Raji (cell line): ENCODE measurements around the gene LEFTY1.

Experiments used
- POLR2A ChIP-seq: IDR thresholded peaks from 2 replicates; pipeline ENCODE4 v1.6.1; 2011; ENCODE audit warnings: low read depth, low read length, control low read depth; ENCODE audit not compliant: insufficient read depth

The LEFTY1 gene

GRCh38 chr1:225881959-225882693 is 6.8 kb downstream of the LEFTY1 start, which contains the start of gene TMEM63A:
TMEM63A (minus strand) TSS chr1:225882380; CDS start chr1:225877580, 4,800 bp downstream.
- peak; percentile 67 for TF ChIP-seq POLR2A

DNA sequence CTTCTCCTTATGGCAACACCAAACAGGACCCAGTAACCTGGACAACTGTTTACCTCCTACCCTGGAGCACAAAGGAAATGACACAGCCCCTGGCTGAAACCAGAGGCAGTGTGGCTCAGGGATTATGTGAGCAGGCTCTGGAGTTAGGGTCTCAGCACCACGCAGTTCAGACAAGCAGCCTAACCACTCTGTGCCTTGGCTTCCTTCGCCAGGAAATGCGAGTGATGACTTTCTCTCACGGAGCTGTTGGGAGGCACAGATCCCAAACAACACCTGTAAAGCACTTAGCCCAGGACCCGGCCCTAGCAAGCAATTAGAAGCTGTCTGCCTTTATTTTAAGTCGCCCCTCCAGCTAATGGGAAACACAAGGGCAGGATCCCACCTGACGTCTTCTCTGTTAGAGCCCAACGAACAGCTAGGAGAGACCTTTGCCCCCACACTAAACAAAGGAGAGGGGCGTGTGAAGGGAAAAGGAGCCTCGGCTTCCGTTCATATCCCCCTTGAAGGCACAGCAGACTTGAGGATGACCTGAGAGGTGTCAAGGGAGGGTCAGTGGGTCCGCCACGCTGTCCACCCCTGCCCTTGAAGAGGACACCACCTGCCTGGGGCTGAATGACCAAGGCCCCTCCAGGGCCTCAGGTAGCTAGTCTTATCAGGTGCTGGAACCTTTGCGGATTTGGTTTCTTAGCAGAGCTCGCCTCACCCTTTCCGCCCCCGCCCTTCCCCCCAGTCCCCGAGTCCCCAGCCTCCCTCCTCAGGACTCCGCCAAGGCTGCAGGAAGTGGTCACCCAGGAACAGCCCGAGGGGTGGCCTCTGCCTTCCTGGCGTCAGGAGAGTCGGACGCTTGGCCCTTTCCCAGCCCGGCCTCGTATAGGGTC is 7.6 kb downstream of the LEFTY1 start:
- TF ChIP-seq POLR2A, result no peak

- no peak for TF ChIP-seq POLR2A
Observed at GRCh38 chr1:225880636-225881035, 8.3 kb downstream of the LEFTY1 start.

DNA sequence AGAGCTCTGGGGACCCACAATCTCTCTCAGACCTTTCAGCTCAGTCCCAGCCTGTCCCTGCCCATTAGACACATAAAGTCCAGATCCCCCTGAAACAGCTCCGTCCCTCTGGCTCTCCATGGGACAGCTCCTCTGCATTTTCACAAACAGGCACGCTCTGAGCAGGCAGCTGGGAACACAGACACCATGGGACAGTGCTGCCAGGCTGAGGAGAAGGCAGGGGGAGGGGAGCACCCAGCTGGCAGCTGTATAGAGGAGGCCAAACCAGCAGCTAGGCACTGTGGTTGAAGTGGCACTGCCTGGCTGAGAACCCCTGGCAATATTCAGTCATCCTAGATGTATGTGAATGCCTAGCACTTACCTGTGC is 8.7 kb downstream of the LEFTY1 start:
- TF ChIP-seq POLR2A, result no peak

DNA sequence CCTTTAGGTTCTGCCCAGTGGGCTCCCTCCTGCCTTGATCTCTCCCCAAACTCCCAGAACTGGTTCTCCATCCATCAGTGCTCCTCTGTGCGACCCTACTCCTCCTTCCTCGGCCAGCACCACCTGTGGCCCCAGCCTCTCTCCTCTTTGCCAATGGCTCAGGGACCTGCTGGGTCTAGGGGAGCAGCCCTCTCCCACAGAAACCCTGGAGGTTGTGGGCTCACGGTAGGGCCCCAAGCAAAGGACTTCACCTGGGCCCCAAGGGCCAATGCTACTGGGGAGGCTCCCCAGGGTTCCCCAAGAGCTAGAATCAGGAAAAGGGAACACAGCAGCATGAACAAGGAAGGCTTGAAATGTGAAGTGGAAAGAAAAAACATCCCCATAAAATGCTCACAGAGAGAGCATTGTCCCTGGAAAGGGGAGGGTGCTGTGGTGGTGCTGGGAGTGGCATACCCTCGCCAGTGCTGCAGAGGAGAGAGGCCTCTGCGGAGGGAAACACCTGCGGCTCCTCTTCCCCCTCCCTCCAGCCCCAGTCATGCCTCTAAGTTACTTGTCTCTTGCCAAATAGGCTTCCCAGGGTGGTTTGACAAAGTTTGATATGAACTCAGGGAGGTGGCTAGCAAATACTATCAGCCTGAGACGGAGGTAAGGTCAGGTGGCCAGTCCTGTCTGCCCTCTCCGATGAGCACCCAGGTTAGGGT is 9.3 kb downstream of the LEFTY1 start:
- TF ChIP-seq POLR2A, result no peak

DNA sequence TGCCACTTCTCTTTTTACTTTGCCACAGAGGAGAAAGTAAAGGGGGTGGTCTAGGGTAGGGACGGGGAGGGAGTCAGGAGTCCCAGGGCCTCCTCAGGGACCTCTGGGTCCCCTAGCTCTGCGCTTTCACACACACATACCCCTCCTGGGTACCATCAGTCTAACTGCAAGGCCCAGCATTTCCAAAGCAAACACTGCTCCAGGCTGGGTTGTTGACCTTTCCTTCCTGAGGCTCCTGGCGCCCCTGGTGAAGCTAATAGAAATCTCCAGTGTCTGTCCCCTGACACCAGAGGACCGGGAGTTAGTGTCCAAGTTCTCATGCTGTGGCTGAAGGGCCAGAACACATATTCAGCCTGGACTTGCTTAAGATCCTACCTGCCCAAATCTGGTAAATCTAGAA is 10.7 kb downstream of the LEFTY1 start:
- no peak for TF ChIP-seq POLR2A

DNA sequence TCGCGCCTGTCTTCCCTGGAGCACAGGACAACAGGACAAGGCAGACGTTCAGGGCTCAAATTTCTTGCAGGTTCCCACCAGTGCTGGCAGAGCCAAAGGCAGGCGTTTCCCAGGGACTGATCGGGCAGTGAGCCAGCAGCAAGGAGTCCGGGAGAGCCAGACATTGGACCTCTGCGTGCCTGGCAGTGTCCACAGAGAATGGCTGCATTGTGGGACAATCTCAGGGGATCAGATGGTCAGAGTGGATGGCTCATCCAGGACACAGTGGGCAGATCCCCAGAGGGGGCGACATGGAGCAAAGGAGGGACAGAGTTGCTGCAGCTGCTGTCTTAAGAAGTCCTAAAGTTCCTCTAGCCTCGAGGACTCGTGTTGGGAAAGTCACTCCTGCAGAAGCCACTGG is 11.4 kb downstream of the LEFTY1 start:
- no peak for TF ChIP-seq POLR2A

- no peak for TF ChIP-seq POLR2A
Observed at GRCh38 chr1:225876900-225877510, 11.9 kb downstream of the LEFTY1 start.

DNA sequence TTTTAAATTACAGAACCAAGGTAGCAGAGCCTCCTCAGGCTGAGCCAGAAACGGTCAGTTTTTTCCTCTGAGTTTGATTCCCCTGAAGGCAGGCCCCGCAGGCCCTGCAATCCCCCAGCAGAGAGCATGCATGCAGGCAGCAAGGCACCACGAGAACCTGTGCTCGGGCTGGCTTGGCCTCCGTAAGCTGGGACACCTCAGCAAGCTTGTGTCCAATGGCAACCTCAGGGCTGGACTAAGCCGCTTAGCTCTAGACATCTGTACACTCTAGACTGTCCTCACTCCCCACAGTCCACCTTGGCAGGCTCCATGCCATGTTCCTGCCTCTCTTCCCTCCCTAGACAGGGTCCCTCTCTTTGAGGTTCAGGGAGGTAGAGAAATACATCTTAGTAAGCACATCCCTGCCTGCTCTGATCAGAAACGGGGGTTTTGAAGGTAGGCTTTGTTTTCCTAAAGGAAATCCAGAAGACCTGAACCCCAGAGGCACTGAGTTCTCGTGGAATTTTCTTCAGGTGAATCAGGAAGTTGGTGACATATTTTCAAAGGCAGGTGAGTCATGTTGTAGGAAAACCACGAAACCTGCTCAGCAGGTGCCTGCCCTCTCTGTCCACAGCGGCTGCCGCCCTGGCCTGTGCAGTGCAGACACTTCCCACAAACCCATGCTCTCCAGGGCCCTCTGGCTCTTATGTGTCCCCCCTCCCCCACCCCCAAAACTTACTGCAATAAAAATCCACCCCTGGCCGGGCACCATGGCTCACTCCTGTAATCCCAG is 13.7 kb downstream of the LEFTY1 start:
- TF ChIP-seq POLR2A, result no peak

GRCh38 chr1:225874431-225874830 is 14.5 kb downstream of the LEFTY1 start:
- TF ChIP-seq POLR2A, result no peak

GRCh38 chr1:225873281-225873850 is 15.6 kb downstream of the LEFTY1 start:
- no peak for TF ChIP-seq POLR2A

DNA sequence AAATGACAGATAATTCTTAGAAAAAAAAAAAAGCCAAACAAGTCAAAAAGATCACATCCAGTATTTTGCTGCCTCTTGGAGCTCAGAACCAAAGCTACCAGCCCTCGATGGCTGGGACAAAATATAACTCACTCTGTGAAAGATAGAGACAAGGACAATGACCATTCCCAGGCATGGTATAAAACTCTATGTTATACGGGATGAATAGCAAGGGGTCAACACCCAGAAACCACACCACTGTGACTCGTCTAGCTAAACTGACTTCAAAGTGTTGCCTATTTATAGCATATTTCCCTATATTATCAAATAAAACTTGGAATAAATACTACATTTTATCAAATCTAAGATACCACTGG is 16.9 kb downstream of the LEFTY1 start:
- TF ChIP-seq POLR2A, result no peak

- no peak for TF ChIP-seq POLR2A
Observed at GRCh38 chr1:225871359-225872074, 17.4 kb downstream of the LEFTY1 start.

DNA sequence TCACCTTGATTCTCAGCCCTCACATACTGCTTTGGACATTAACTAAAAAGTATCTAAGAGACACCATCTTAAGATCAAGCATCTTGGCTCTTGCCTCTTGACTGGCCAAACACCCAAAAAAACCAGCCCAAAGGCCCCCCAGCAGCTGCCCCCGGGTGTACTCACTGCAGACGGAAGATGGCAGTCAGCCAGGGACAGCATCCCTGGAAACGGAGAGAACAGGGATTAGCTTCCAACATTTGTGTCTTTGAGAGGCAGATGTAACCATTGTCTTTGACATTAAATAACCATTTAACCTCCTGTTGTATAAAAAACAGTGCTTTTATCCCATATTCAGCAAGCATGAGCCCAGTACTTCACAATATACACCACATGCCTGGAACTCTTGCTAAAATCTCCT is 18.0 kb downstream of the LEFTY1 start:
- no peak for TF ChIP-seq POLR2A
